ENCODE data around the gene POC1A. TPM values are rescaled to one million over a fixed set of nuclear protein-coding genes. Genes with fewer than 3 reads are reported as not detected.

POC1A gene
- total and polyA plus RNA-seq, 2 of the 4 experiments (the other 2 are of a cell fraction): 10.6 to 11.5 TPM

DNA sequence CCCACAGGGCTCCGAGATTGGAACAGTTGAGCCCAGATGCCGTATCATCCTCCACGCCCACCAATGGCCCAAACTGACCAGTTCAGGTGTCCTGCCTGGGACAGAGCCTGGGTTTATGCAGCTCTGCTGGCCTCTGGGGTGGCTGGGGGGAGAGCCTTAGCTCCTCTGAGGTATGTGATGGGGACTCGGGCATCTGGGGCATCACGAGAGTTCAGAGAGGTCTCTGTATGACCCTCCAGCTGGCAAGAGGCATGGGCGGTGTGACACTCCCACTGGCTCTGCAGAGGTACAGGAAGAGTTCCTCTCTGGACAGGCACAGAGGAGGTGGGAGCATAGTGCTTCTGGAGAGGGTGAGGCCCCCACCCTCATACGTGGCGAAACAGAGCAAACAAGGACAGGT is 71.3 kb downstream of the POC1A start:
- BruUV-seq (replicated peaks): no TSS peak
- H4K8ac ChIP-seq (ENCODE audit: low read depth in 2 of 2, low read length in 2 of 2): no peak overlapping the region
- no peaks in the 10 kb centered on the region for H3K27me3 ChIP-seq (ENCODE audit: control insufficient read depth, insufficient read depth, low read length)
- H3K4me2 ChIP-seq (ENCODE audit: low read depth, low read length): no peak overlapping the region
- CTCF ChIA-PET: no interaction called here
- H3K79me1 ChIP-seq (ENCODE audit: low read depth in 1 of 2, low read length in 2 of 2): peaks cover 0 to 16% of the 10 kb centered on the region in 2 experiments; a peak in 2 of 4 replicates
- H2AK9ac ChIP-seq (replicated peaks; ENCODE audit: low read depth, low read length, poor library complexity): no peak overlapping the region
- DNase-seq (no peak), ATAC-seq (ENCODE audit: low read depth) (no peak)
- H3K36me3 ChIP-seq (ENCODE audit: control insufficient read depth, insufficient read depth, low read length): no peaks in the 10 kb centered on the region
- no peak overlapping the region for H3K4me3 ChIP-seq (ENCODE audit: insufficient read depth, low read depth, low read length)
- in situ Hi-C loops (cut with MboI; ENCODE audit: low sequenced_read_pairs) (no loop called here), dilution Hi-C loops (cut with HindIII; ENCODE audit: low sequenced_read_pairs, unreplicated experiment) (no loop called here), intact Hi-C loops (cut with micrococcal nuclease) (no loop called here)
- POLR2A ChIA-PET (ENCODE audit: unreplicated experiment): no interaction called here
- no peak overlapping the region for H2BK120ac ChIP-seq (ENCODE audit: low read depth, low read length)
- no peaks in the 10 kb centered on the region for H3K9me3 ChIP-seq (ENCODE audit: control insufficient read depth, insufficient read depth, low read length)
- no peak overlapping the region for H2BK15ac ChIP-seq (ENCODE audit: low read depth, low read length)
- H3K18ac ChIP-seq (ENCODE audit: low read depth, low read length): no peak overlapping the region
- no peak overlapping the region for H3K27ac ChIP-seq (ENCODE audit: insufficient read depth, low read length)
- WGBS, 2 experiments (ENCODE audit: extremely low coverage in 2 of 2, insufficient read length in 1 of 2): 80% methylated on average over 1 of the region's 8 CpGs; no CpG with 5 or more reads in 1 of the 2 experiments
- no peak overlapping the region for H3K9ac ChIP-seq (ENCODE audit: low read depth, low read length)
- no peaks in the 10 kb centered on the region for H4K20me1 ChIP-seq (ENCODE audit: insufficient read depth, low read length)
- TF ChIP-seq MAZ (IDR thresholded peaks at IDR 0.05; ENCODE audit: borderline replicate concordance, low read depth, low read length) (no peak), SMC3 (IDR thresholded peaks at IDR 0.05; ENCODE audit: low read depth, low read length) (no peak), CEBPB (IDR thresholded peaks at IDR 0.05; ENCODE audit: low read depth, low read length) (no peak), RCOR1 (IDR thresholded peaks at IDR 0.05; ENCODE audit: insufficient replicate concordance, low read length) (no peak), BHLHE40 (IDR thresholded peaks at IDR 0.05; ENCODE audit: low read depth, low read length) (no peak), NFE2L2 (IDR thresholded peaks at IDR 0.05; ENCODE audit: low read depth, low read length) (no peak), MXI1 (IDR thresholded peaks at IDR 0.05; ENCODE audit: borderline replicate concordance, low read depth, low read length) (no peak), RFX5 (IDR thresholded peaks at IDR 0.05; ENCODE audit: low read depth, low read length) (no peak), CHD1 (IDR thresholded peaks at IDR 0.05; ENCODE audit: low read depth, low read length) (no peak), FOS (IDR thresholded peaks at IDR 0.05; ENCODE audit: low read depth, low read length) (no peak), RAD21 (IDR thresholded peaks at IDR 0.05; ENCODE audit: low read length) (no peak), MAFK (IDR thresholded peaks at IDR 0.05; ENCODE audit: low read depth, low read length) (no peak)
- TF ChIP-seq, protein P1, sequence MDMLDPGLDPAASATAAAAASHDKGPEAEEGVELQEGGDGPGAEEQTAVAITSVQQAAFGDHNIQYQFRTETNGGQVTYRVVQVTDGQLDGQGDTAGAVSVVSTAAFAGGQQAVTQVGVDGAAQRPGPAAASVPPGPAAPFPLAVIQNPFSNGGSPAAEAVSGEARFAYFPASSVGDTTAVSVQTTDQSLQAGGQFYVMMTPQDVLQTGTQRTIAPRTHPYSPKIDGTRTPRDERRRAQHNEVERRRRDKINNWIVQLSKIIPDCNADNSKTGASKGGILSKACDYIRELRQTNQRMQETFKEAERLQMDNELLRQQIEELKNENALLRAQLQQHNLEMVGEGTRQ (IDR thresholded peaks at IDR 0.05; ENCODE audit: low read depth, low read length): no peak
- TF ChIP-seq, protein P2, sequence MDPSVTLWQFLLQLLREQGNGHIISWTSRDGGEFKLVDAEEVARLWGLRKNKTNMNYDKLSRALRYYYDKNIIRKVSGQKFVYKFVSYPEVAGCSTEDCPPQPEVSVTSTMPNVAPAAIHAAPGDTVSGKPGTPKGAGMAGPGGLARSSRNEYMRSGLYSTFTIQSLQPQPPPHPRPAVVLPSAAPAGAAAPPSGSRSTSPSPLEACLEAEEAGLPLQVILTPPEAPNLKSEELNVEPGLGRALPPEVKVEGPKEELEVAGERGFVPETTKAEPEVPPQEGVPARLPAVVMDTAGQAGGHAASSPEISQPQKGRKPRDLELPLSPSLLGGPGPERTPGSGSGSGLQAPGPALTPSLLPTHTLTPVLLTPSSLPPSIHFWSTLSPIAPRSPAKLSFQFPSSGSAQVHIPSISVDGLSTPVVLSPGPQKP (IDR thresholded peaks at IDR 0.05; ENCODE audit: borderline replicate concordance, low read depth, low read length): no peak
- H4K91ac ChIP-seq (ENCODE audit: insufficient read depth, low read depth, low read length): no peak overlapping the region
- H3K23ac ChIP-seq (ENCODE audit: low read depth, low read length): no peak overlapping the region
- H3K14ac ChIP-seq (replicated peaks; ENCODE audit: low read depth, low read length): no peak overlapping the region
- H3K4ac ChIP-seq (ENCODE audit: low read depth, low read length): no peak overlapping the region
- H2AFZ ChIP-seq (replicated peaks; ENCODE audit: low read length, poor library complexity): no peak overlapping the region
- no peak overlapping the region for H3K56ac ChIP-seq (ENCODE audit: extremely low read depth, insufficient read depth, low read length)
- peaks cover 13% of the 10 kb centered on the region for H3K9me1 ChIP-seq (ENCODE audit: insufficient read depth, low read length)
- no peak overlapping the region for H4K5ac ChIP-seq (ENCODE audit: low read depth, low read length)
- H2AK5ac ChIP-seq (ENCODE audit: low read depth, low read length): no peak overlapping the region; the same call in 1 of the 2 replicates
- no peak overlapping the region for H2BK20ac ChIP-seq (ENCODE audit: low read depth, low read length)
- no peak overlapping the region for H2BK5ac ChIP-seq (ENCODE audit: low read depth, low read length, poor library complexity, severe bottlenecking)
- peaks cover 2% of the 10 kb centered on the region for H3K4me1 ChIP-seq (ENCODE audit: control insufficient read depth, insufficient read depth, low read length)

All from IMR-90 (cell line).